ENCODE results near the gene PARP11. TPM values are rescaled to one million over a fixed set of nuclear protein-coding genes. Genes with fewer than 3 reads are reported as not detected.

Gene PARP11
- total and polyA plus RNA-seq, 2 of the 8 experiments (the other 6 are each of a cell fraction or from before 2014, with no cell fraction given) = 4.2 to 13.3 TPM

DNA sequence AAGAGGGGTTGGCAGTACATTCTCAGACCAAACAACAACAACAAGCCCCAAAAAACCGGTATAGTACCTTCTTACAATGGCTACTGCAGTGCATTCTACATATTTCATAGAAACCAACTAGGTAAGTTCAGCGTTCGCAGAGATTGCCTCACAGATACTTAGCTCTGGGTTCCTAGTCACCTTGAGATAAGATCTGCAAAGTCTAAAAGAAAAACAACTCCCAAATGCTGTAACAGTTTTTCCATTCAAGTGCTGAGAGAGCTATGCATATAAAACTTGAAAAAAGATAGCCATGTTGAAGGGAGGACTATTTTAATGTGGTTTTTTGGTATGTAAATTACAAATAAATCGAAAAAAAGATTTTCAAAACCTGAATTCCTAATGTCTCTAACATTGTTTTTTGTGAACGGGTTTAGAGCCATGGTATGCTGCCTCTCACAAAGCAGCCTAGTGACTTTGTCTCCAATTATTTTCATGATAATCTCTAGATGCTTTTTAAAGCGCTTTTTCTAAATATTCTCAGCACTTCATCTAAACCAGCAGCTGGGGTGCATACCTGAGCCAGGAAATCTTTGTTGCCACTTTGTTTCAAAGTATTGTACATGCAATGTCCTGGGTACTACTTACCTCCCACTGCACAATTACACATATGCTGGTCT is 63.7 kb downstream of the PARP11 start:
- H3K27ac ChIP-seq (ENCODE audit: low read depth, low read length) = no peak overlapping the region
- DNase-seq (ENCODE audit: low read depth in 1 of 2, low spot score in 2 of 2) = no peak
- no peak overlapping the region for H3K4ac ChIP-seq (replicated peaks; ENCODE audit: insufficient read length, low read depth, low read length)
- H2BK12ac ChIP-seq (ENCODE audit: low read depth, low read length) = no peak overlapping the region
- H3K56ac ChIP-seq (replicated peaks; ENCODE audit: insufficient read length, low read depth, low read length) = no peak overlapping the region
- no peak overlapping the region for H4K91ac ChIP-seq (replicated peaks; ENCODE audit: insufficient read length, low read length)
- no peak overlapping the region for H3K4me2 ChIP-seq (ENCODE audit: insufficient read depth in 1 of 2, low read depth in 2 of 2, low read length in 2 of 2)
- peaks cover 0 to 2% (median 0%) of the 10 kb centered on the region in 4 experiments; a peak in 1 of 7 replicates for H3K4me1 ChIP-seq (replicated peaks in 1 of 4; ENCODE audit: control insufficient read depth in 3 of 4, insufficient read depth in 4 of 4, low read length in 3 of 4)
- peaks cover 0 to 2% (median 0%) of the 10 kb centered on the region in 4 experiments; a peak in 2 of 8 replicates for H3K36me3 ChIP-seq (ENCODE audit: control insufficient read depth in 2 of 4, insufficient read depth in 4 of 4, low read length in 3 of 4)
- H4K5ac ChIP-seq (ENCODE audit: insufficient read length, low read depth, low read length) = no peak overlapping the region
- H4K8ac ChIP-seq (ENCODE audit: extremely low read depth, insufficient read depth, low read length) = no peak overlapping the region
- no peak overlapping the region for H2AFZ ChIP-seq (ENCODE audit: low read length)
- FAIRE-seq = no peak
- no peaks in the 10 kb centered on the region for H3K23me2 ChIP-seq (ENCODE audit: low read depth, low read length)
- no peak overlapping the region for H2AK5ac ChIP-seq (ENCODE audit: low read depth, low read length)
- H3K14ac ChIP-seq (ENCODE audit: insufficient read length) = no peak overlapping the region
- H3K23ac ChIP-seq (ENCODE audit: insufficient read length) = no peak overlapping the region
- H3K9ac ChIP-seq (replicated peaks in 1 of 4; ENCODE audit: extremely low read depth in 1 of 4, low read depth in 3 of 4, low read length in 3 of 4) = no peak overlapping the region
- no peaks in the 10 kb centered on the region for H4K20me1 ChIP-seq (replicated peaks in 1 of 2; ENCODE audit: control insufficient read depth in 1 of 2, insufficient read depth in 2 of 2, low read length in 2 of 2)
- no peak overlapping the region for H2BK5ac ChIP-seq (ENCODE audit: low read depth, low read length)
- H3K79me2 ChIP-seq (ENCODE audit: control insufficient read depth in 1 of 2, insufficient read depth in 2 of 2, low read length in 2 of 2) = no peaks in the 10 kb centered on the region
- no peak overlapping the region for H2BK120ac ChIP-seq (replicated peaks; ENCODE audit: low read depth, low read length)
- H3K79me1 ChIP-seq (ENCODE audit: low read depth, low read length) = no peaks in the 10 kb centered on the region
- H3K27me3 ChIP-seq (replicated peaks in 1 of 4; ENCODE audit: control insufficient read depth in 3 of 4, extremely low read depth in 1 of 4, insufficient read depth in 3 of 4, low read length in 3 of 4) = peaks cover 0 to 1% (median 0%) of the 10 kb centered on the region in 4 experiments; a peak in 1 of 7 replicates
- H2BK20ac ChIP-seq (ENCODE audit: low read length) = no peak overlapping the region
- CTCF ChIA-PET (ENCODE audit: partially characterized antibody) = interaction anchor here (1.3 kb wide), 1 partner anchor 467 kb away, joined by 6 read pairs; no protein-coding TSS in a partner anchor
- no peak overlapping the region for H2BK15ac ChIP-seq (ENCODE audit: low read length)
- no peak overlapping the region for H3K4me3 ChIP-seq (ENCODE audit: extremely low read depth in 1 of 4, insufficient read depth in 2 of 4, low read depth in 3 of 4, low read length in 4 of 4)
- POLR2A ChIA-PET (ENCODE audit: partially characterized antibody) = no interaction called here
- no peaks in the 10 kb centered on the region for H3K9me3 ChIP-seq (ENCODE audit: insufficient read depth in 2 of 2, low read depth in 1 of 2, low read length in 1 of 2)
- TF ChIP-seq SP1 (IDR thresholded peaks at IDR 0.05; ENCODE audit: low read depth, low read length) (no peak), PHF8 (conservative IDR thresholded peaks at IDR 0.05; ENCODE audit: low read depth, low read length) (no peak), TEAD4 (IDR thresholded peaks at IDR 0.05; ENCODE audit: low read depth, low read length) (no peak), KDM1A (IDR thresholded peaks at IDR 0.05; ENCODE audit: borderline replicate concordance, low read length) (no peak), CREB1 (IDR thresholded peaks at IDR 0.05) (no peak), POLR2AphosphoS5 (IDR thresholded peaks at IDR 0.05; ENCODE audit: low read depth, low read length) (no peak)
- TF ChIP-seq, protein P1, sequence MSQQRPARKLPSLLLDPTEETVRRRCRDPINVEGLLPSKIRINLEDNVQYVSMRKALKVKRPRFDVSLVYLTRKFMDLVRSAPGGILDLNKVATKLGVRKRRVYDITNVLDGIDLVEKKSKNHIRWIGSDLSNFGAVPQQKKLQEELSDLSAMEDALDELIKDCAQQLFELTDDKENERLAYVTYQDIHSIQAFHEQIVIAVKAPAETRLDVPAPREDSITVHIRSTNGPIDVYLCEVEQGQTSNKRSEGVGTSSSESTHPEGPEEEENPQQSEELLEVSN (IDR thresholded peaks at IDR 0.05) = no peak
- TF ChIP-seq, protein P2, sequence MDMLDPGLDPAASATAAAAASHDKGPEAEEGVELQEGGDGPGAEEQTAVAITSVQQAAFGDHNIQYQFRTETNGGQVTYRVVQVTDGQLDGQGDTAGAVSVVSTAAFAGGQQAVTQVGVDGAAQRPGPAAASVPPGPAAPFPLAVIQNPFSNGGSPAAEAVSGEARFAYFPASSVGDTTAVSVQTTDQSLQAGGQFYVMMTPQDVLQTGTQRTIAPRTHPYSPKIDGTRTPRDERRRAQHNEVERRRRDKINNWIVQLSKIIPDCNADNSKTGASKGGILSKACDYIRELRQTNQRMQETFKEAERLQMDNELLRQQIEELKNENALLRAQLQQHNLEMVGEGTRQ (IDR thresholded peaks at IDR 0.05; ENCODE audit: low read length) = no peak
- H3K18ac ChIP-seq (ENCODE audit: extremely low read depth, low read length) = no peak overlapping the region
- WGBS, 2 experiments (ENCODE audit: extremely low coverage in 1 of 2, insufficient coverage in 1 of 2, insufficient read length in 1 of 2, insufficient replicate concordance in 2 of 2, low coverage in 1 of 2, low lambda C conversion rate in 2 of 2, missing lambda C conversion rate in 1 of 2) = 80% methylated on average over 6 of the region's 6 CpGs; no CpG with 5 or more reads in 1 of the 2 experiments
